Left cardiac atrium (tissue), 4 donors: ENCODE results near the gene AP1AR. TPM values are rescaled to one million over a fixed set of nuclear protein-coding genes. Genes with fewer than 3 reads are reported as not detected.
"Not testable (repeated sequence)": the region's sequence is repeated elsewhere in the genome, so short reads cannot be mapped to it uniquely, and the experiment has no call there.

Source experiments
- ATAC-seq, 2 donors: fragments of 200-7000 bp; cut with Tn5 transposase; one replicate each; pipeline ENCODE4 v1.9.1; 2020; ENCODE audit warnings: mild to moderate bottlenecking in 2 of 2, moderate library complexity in 2 of 2
- DNase-seq: peaks from one replicate; pipeline ENCODE4 v3.0.0-alpha.2; 2020
- intact Hi-C, 2 donors: fragments of 100-400 bp; cut with DNase I; formaldehyde crosslinking; loops; one replicate each; pipeline versions ENCODE4 v1.14.1 to v1.15.1; 2022 to 2023
- total RNA-seq, 2 donors: library from RNA; stranded (reverse); fragmentation: NEBNext Ultra II Directional; extraction: Animal tissue kit (Norgen Biotek cat#: 25700); gene quantifications; one replicate each; pipeline ENCODE4 v1.2.1, GENCODE V29; 2021
- donor health status: DM: no; HTN: yes; CAD: no.
- donor health status: DM: no; HTN: yes; CAD: no; lungs with severe emphysema.
- donor health status: DM: yes; HTN: yes; CAD: no.
- donor health status: Dilated cardiomyopathy.

AP1AR gene
- total RNA-seq, 2 donors from 2014 or later: 9.6 to 13.6 TPM

GRCh38 chr4:112296949-112297880, 65.6 kb downstream of the AP1AR start, which contains the start of gene ALPK1:
Gene ALPK1 (plus strand): TSS chr4:112297369.
- ATAC-seq (peak; percentile 98), DNase-seq (no peak)
- intact Hi-C loops: no loop called here

DNA sequence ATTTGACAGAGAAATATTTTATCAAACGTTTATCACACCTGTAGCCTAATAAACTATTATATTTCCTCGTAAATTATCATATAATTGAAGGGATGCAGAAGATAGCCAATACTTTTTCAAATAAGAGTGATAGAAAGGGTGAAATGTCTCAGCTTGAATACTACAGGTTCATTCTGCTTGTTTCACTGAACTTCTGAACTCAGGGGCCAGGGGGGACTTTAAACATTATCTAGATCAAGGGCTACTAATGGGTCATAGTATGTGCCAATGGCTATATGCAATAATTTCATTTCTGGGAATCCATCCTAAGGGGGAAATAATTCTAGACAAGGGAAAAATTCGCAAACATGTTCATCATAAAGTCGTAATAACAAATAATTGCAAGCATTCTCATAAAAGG, 68.1 kb downstream of the AP1AR start:
- no peak for ATAC-seq
- DNase-seq: no peak
- intact Hi-C loops: no loop called here

DNA sequence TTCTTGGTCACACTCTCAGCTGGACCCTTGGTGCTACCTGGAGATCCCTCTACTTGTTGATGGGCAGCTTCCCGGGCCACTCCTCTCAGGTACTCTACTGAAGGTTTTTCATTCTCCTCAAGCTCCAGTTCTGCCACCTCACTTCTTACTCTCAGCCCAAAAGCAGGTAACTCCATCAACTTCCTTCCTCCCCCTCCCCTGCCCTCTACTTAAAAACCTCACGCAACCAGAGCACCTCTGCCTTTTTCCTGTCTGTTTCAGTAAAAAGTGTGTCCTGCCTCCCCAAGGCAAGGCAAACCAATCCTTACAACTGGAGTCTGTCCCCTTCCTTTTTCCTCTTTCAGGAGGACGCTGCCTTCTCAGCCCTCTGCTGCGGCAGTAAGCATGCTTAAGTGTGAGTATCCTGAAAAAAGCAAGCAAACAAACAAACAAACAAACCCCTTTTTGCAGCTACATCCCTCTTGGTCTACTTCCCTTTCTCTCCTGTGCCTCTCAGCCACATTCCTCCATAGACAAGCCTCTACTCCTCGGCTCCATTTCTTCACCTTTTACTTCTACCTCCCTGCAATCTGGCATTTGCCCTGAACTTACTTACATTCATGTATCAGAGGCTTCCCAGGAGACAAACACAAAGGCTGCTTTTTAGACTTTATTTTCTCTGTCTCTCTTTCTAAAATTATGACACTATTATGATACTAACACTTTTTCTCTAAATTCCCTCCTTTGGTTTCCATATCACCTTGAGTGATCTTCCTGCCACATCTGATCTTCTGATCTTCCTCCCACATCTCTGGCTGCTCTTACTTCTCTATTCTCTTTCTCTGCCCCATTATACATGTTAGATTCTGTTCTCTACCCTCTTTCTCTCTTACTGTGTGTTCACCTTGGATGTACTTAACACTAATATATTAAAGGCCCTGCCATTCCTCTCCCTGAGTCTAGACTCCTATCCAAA, 71.0 kb downstream of the AP1AR start:
- DNase-seq (no peak), ATAC-seq (no peak)
- intact Hi-C loops: no loop called here

DNA sequence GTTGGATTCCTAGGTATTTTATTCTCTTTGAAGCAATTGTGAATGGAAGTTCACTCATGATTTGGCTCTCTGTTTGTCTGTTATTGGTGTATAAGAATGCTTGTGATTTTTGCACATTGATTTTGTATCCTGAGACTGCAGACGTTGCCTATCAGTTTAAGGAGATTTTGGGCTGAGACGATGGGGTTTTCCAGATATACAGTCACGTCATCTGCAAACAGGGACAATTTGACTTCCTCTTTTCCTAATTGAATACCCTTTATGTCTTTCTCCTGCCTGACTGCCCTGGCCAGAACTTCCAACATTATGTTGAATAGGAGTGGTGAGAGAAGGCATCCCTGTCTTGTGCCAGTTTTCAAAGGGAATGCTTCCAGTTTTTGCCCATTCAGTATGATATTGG, 73.9 kb downstream of the AP1AR start:
- ATAC-seq, DNase-seq, intact Hi-C loops: not testable (repeated sequence)

DNA sequence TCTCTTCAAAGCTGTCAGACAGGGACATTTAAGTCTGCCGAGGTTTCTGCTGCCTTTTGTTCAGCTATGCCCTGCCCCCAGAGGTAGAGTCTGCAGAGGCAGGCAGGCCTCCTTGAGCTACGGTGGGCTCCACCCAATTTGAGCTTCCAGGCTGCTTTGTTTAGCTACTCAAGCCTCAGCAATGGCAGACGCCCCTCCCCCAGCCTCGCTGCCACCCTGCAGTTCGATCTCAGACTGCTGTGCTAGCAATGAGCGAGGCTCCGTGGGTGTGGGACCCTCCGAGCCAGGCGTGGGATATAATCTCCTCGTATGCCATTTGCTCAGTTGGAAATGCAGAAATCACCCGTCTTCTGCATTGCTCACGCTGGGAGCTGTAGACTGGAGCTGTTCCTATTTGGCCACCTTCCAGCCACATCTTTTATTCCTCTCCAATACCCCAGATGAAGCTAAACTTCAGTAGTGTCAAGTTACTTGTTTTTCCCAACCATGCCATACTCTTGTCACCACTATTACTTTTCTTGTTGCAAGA, 77.7 kb downstream of the AP1AR start:
- DNase-seq, intact Hi-C loops: not testable (repeated sequence)
- peak in 1 of 2 donors; percentile 27 for ATAC-seq

GRCh38 chr4:112311516-112311915, 79.9 kb downstream of the AP1AR start:
- intact Hi-C loops: no loop called here
- DNase-seq (no peak), ATAC-seq (no peak)

GRCh38 chr4:112312610-112313239, 81.1 kb downstream of the AP1AR start:
- ATAC-seq (no peak), DNase-seq (no peak)
- intact Hi-C loops: no loop called here

- ATAC-seq (peak in 1 of 2 donors; percentile 37), DNase-seq (no peak)
- intact Hi-C loops: no loop called here
These were observed 83.9 kb downstream of the AP1AR start for GRCh38 chr4:112315446-112315845.

- no peak for DNase-seq
- ATAC-seq: peak in 1 of 2 donors; percentile 39
- intact Hi-C loops: no loop called here
These were observed 84.8 kb downstream of the AP1AR start for GRCh38 chr4:112316360-112316759.

DNA sequence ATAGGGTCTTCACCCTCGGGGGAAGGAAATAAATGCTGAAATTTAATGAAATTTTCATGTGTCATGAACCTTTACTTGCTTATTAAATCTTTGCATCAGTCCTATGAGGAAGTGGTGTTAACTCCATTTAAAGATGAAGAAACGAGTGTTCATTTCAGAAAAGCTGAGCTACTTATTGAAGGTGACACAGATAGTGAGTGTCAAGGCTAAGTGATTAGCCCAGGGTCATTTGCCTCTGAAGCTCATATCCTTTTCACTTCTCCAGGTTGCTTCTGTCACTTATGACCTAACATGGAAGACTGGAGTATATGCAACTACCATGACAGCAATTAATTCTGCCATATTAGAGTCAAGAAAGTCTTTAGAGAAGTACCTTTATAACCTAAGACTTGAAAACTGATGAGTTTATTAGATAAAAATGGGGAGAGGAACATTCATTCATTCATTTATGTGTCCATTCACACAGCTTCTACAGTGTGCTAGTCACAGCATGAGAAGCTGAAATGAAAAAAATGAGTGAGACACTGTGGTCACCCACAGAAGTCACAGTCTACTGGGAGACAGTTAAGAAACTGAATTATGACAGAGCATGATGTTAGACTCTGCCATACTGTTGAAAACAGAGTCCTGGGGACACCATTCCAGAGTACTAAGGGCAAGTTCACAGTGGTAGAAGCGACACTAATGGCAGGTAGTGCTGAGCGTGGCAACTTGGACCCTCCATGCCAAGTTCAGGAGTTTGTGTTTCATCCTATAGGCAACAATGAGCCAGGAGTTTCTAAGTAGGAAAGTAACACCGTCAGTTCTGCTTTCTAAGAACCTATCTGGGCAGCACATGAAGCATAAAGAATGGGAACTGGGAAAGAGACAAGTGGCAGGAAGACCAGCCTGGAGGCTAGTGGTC, 86.9 kb downstream of the AP1AR start:
- DNase-seq (no peak), ATAC-seq (no peak)
- intact Hi-C loops: no loop called here

Other genes with a start within 250 kb of the AP1AR start
- 1 to 10 TPM; 5.0 to 7.7 TPM for gene FAM241A, start 86.3 kb upstream of the AP1AR start, total RNA-seq
- gene TIFA, start 54.1 kb downstream of the AP1AR start, total RNA-seq: 10 to 100 TPM; 12.4 to 23.4 TPM
- gene ALPK1, start 65.6 kb downstream of the AP1AR start, total RNA-seq: 10 to 100 TPM in 1 of 2 donors, 1 to 10 TPM in 1; 7.6 to 12.1 TPM